ENCODE results near the gene IBA57. TPM values are rescaled to one million over a fixed set of nuclear protein-coding genes. Genes with fewer than 3 reads are reported as not detected.

IBA57 gene
- total RNA-seq, 1 donor from 2014 or later = 55.6 TPM

GRCh38 chr1:228152097-228152917, 13.3 kb upstream of the IBA57 start:
- Histone ChIP-seq H3K4me3 (no peak overlapping the region), H3K36me3 (peaks cover 13% of the 10 kb centered on the region in 2 donors), H3K4me1 (peaks cover 8 to 30% of the 10 kb centered on the region in 2 donors), H3K9me3 (no peaks in the 10 kb centered on the region), H3K27me3 (no peaks in the 10 kb centered on the region), H3K27ac (no peak overlapping the region)
- intact Hi-C loops (cut with DNase I) = no loop called here
- no peak for DNase-seq (ENCODE audit: low spot score in 2 of 2)
- no peak for TF ChIP-seq CTCF (IDR thresholded peaks at IDR 0.05)

- H3K9me3 ChIP-seq = no peaks in the 10 kb centered on the region
- H3K4me3 ChIP-seq = no peak overlapping the region
- no peaks in the 10 kb centered on the region for H3K27me3 ChIP-seq
- peaks cover 8 to 30% of the 10 kb centered on the region in 2 donors for H3K4me1 ChIP-seq
- peaks cover 7 to 9% of the 10 kb centered on the region in 2 donors for H3K36me3 ChIP-seq
- TF ChIP-seq CTCF (IDR thresholded peaks at IDR 0.05) = no peak
- DNase-seq (ENCODE audit: low spot score in 2 of 2) = no peak
- H3K27ac ChIP-seq = no peak overlapping the region
- intact Hi-C loops (cut with DNase I) = no loop called here
Observed at GRCh38 chr1:228152918-228153258, 12.7 kb upstream of the IBA57 start.

GRCh38 chr1:228154021-228154669, 11.5 kb upstream of the IBA57 start:
- no peaks in the 10 kb centered on the region for H3K9me3 ChIP-seq
- TF ChIP-seq CTCF (IDR thresholded peaks at IDR 0.05) = no peak
- DNase-seq (ENCODE audit: low spot score in 2 of 2) = no peak
- H3K36me3 ChIP-seq = no peaks in the 10 kb centered on the region
- intact Hi-C loops (cut with DNase I) = no loop called here
- H3K27ac ChIP-seq = no peak overlapping the region
- H3K4me1 ChIP-seq = peaks cover 8 to 26% of the 10 kb centered on the region in 2 donors
- H3K4me3 ChIP-seq = no peak overlapping the region
- no peaks in the 10 kb centered on the region for H3K27me3 ChIP-seq

GRCh38 chr1:228154670-228155571, 10.7 kb upstream of the IBA57 start:
- H3K4me3 ChIP-seq = no peak overlapping the region
- no peak for TF ChIP-seq CTCF (IDR thresholded peaks at IDR 0.05)
- H3K4me1 ChIP-seq = peaks cover 5 to 18% of the 10 kb centered on the region in 2 donors
- intact Hi-C loops (cut with DNase I) = no loop called here
- no peak overlapping the region for H3K27ac ChIP-seq
- no peaks in the 10 kb centered on the region for H3K9me3 ChIP-seq
- no peaks in the 10 kb centered on the region for H3K36me3 ChIP-seq
- DNase-seq (ENCODE audit: low spot score in 2 of 2) = no peak
- H3K27me3 ChIP-seq = no peaks in the 10 kb centered on the region

- TF ChIP-seq CTCF (IDR thresholded peaks at IDR 0.05) = no peak
- no peak for DNase-seq (ENCODE audit: low spot score in 2 of 2)
- no peaks in the 10 kb centered on the region for H3K27me3 ChIP-seq
- no peak overlapping the region for H3K27ac ChIP-seq
- intact Hi-C loops (cut with DNase I) = no loop called here
- H3K4me1 ChIP-seq = peaks cover 0 to 10% of the 10 kb centered on the region in 2 donors
- no peaks in the 10 kb centered on the region for H3K9me3 ChIP-seq
- no peak overlapping the region for H3K4me3 ChIP-seq
- no peaks in the 10 kb centered on the region for H3K36me3 ChIP-seq
Observed at GRCh38 chr1:228155596-228156514, 9.7 kb upstream of the IBA57 start.
